Esophagus (tissue), 2 donors: ENCODE results near the gene SLC9C2. TPM values are rescaled to one million over a fixed set of nuclear protein-coding genes. Genes with fewer than 3 reads are reported as not detected.
"Not testable (repeated sequence)": the region's sequence is repeated elsewhere in the genome, so short reads cannot be mapped to it uniquely, and the experiment has no call there.

Experiments
- H3K27ac ChIP-seq, 2 donors: one replicate each; pipeline ENCODE4 v1.5.1; 2013; ENCODE audit warnings: low read depth in 2 of 2, mild to moderate bottlenecking in 2 of 2, inconsistent platforms in 1 of 2, low read length in 1 of 2, moderate library complexity in 1 of 2
- H3K27me3 ChIP-seq, 2 donors: one replicate each; pipeline ENCODE4 v1.6.1; 2013; ENCODE audit warnings: low read length in 2 of 2, control low read depth in 1 of 2, mild to moderate bottlenecking in 1 of 2; ENCODE audit not compliant: insufficient read depth in 2 of 2, control insufficient read depth in 1 of 2
- H3K36me3 ChIP-seq, 2 donors: one replicate each; pipeline ENCODE4 v1.6.1; 2013; ENCODE audit warnings: low read length in 1 of 2; ENCODE audit not compliant: control insufficient read depth in 2 of 2, insufficient read depth in 2 of 2
- H3K4me1 ChIP-seq, 2 donors: one replicate each; pipeline ENCODE4 v1.6.1; 2013; ENCODE audit warnings: low read length in 1 of 2; ENCODE audit not compliant: control insufficient read depth in 2 of 2, insufficient read depth in 2 of 2
- H3K4me3 ChIP-seq, 2 donors: one replicate each; pipeline ENCODE4 v1.5.1; 2013; ENCODE audit warnings: low read length in 2 of 2, mild to moderate bottlenecking in 2 of 2, low read depth in 1 of 2, moderate library complexity in 1 of 2
- H3K9me3 ChIP-seq, 2 donors: one replicate each; pipeline ENCODE4 v1.6.1; 2013; ENCODE audit warnings: mild to moderate bottlenecking in 2 of 2, low read depth in 1 of 2, low read length in 1 of 2, moderate library complexity in 1 of 2; ENCODE audit not compliant: control insufficient read depth in 2 of 2, insufficient read depth in 1 of 2
- WGBS, 2 donors: extraction: QIAGEN DNeasy Blood & Tissue Kit; methylation state at CpG; one replicate each; pipeline ENCODE4 v1.1.7; 2013; 5-methylcytosine and 5-hydroxymethylcytosine counted together
- polyA plus RNA-seq, 2 donors: library from polyadenylated mRNA; stranded (reverse); fragments of 200-250 nt; gene quantifications; one replicate each; pipeline ENCODE4 v1.2.3, GENCODE V29; 2013
- donor health status: healthy with polysubstance abuse.
- donor health status: Bipolar disorder and iron deficiency.

Gene SLC9C2
- polyA plus RNA-seq, 2 donors, result not detected

GRCh38 chr1:173635116-173635515 lies 32.2 kb upstream of the SLC9C2 start, which contains the start of gene TEX50:
Gene TEX50, plus strand, starts transcription at chr1:173635338. Its CDS starts 184 bp downstream, at chr1:173635522.
- Histone ChIP-seq H3K27me3 (no peaks in the 10 kb centered on the region), H3K27ac (no peak within 1 kb of the TSS), H3K4me1 (no peaks in the 10 kb centered on the region), H3K9me3 (peaks cover 3 to 8% of the 10 kb centered on the region in 2 donors), H3K36me3 (no peaks in the 10 kb centered on the region), H3K4me3 (no peak within 1 kb of the TSS)
- 85 to 96% methylated on average over 1 of the region's 1 CpG for WGBS, 2 donors

- Histone ChIP-seq H3K36me3 (no peaks in the 10 kb centered on the region), H3K27ac (no peak overlapping the region), H3K9me3 (no peaks in the 10 kb centered on the region), H3K4me1 (no peaks in the 10 kb centered on the region), H3K4me3 (no peak overlapping the region), H3K27me3 (peaks cover 0 to 2% of the 10 kb centered on the region in 2 donors)
- WGBS, 2 donors, result 79 to 89% methylated on average over 3 of the region's 3 CpGs
Measured at GRCh38 chr1:173628888-173629287, 26.0 kb upstream of the SLC9C2 start.

GRCh38 chr1:173627269-173627668 lies 24.4 kb upstream of the SLC9C2 start:
- Histone ChIP-seq H3K36me3 (no peaks in the 10 kb centered on the region), H3K27me3 (peaks cover 0 to 2% of the 10 kb centered on the region in 2 donors), H3K4me3 (no peak overlapping the region), H3K9me3 (no peaks in the 10 kb centered on the region), H3K4me1 (no peaks in the 10 kb centered on the region), H3K27ac (no peak overlapping the region)

- no peak overlapping the region for H3K4me3 ChIP-seq
- H3K27ac ChIP-seq, result no peak overlapping the region
- WGBS, 2 donors, result 77 to 86% methylated on average over 4 of the region's 4 CpGs
- no peaks in the 10 kb centered on the region for H3K4me1 ChIP-seq
- no peaks in the 10 kb centered on the region for H3K36me3 ChIP-seq
- H3K9me3 ChIP-seq, result peaks cover 3 to 5% of the 10 kb centered on the region in 2 donors
- no peaks in the 10 kb centered on the region for H3K27me3 ChIP-seq
Measured at GRCh38 chr1:173616859-173617258, 14.0 kb upstream of the SLC9C2 start.

GRCh38 chr1:173613086-173613485 lies 10.2 kb upstream of the SLC9C2 start:
- not testable (repeated sequence) for H3K27ac ChIP-seq, H3K4me3 ChIP-seq, H3K4me1 ChIP-seq, H3K9me3 ChIP-seq, H3K36me3 ChIP-seq, H3K27me3 ChIP-seq
- WGBS, 2 donors, result 94 to 97% methylated on average over 22 to 32 of the region's 32 CpGs

- no peaks in the 10 kb centered on the region for H3K27me3 ChIP-seq
- H3K36me3 ChIP-seq, result no peaks in the 10 kb centered on the region
- no peak overlapping the region for H3K27ac ChIP-seq
- no peak overlapping the region for H3K4me3 ChIP-seq
- 85 to 86% methylated on average over 4 of the region's 4 CpGs for WGBS, 2 donors
- H3K4me1 ChIP-seq, result no peaks in the 10 kb centered on the region
- H3K9me3 ChIP-seq, result no peaks in the 10 kb centered on the region
Measured at GRCh38 chr1:173608503-173609216, 5.8 kb upstream of the SLC9C2 start.

GRCh38 chr1:173601588-173601987 lies 1.3 kb downstream of the SLC9C2 start:
- H3K9me3 ChIP-seq, result no peaks in the 10 kb centered on the region
- 86 to 87% methylated on average over 2 of the region's 2 CpGs for WGBS, 2 donors

GRCh38 chr1:173596097-173596825 lies 6.6 kb downstream of the SLC9C2 start:
- H3K9me3 ChIP-seq, result no peaks in the 10 kb centered on the region
- H3K27me3 ChIP-seq, result no peaks in the 10 kb centered on the region
- no peaks in the 10 kb centered on the region for H3K4me1 ChIP-seq
- no peak overlapping the region for H3K27ac ChIP-seq
- H3K4me3 ChIP-seq, result no peak overlapping the region
- no peaks in the 10 kb centered on the region for H3K36me3 ChIP-seq
- WGBS, 2 donors, result 90 to 94% methylated on average over 3 of the region's 3 CpGs

More at GRCh38 chr1:173601588-173601987, 1.3 kb downstream of the SLC9C2 start:
- Histone ChIP-seq H3K4me1 (no peaks in the 10 kb centered on the region), H3K27ac (no peak overlapping the region), H3K36me3 (no peaks in the 10 kb centered on the region), H3K4me3 (no peak overlapping the region), H3K27me3 (no peaks in the 10 kb centered on the region)

- H3K27ac ChIP-seq, H3K9me3 ChIP-seq, H3K36me3 ChIP-seq, H3K4me1 ChIP-seq, H3K27me3 ChIP-seq, H3K4me3 ChIP-seq: not testable (repeated sequence)
- 78 to 83% methylated on average over 5 of the region's 5 CpGs for WGBS, 2 donors
Measured at GRCh38 chr1:173591138-173591537, 11.7 kb downstream of the SLC9C2 start.

- Histone ChIP-seq H3K4me1 (no peaks in the 10 kb centered on the region), H3K4me3 (no peak overlapping the region), H3K9me3 (no peaks in the 10 kb centered on the region), H3K27me3 (no peaks in the 10 kb centered on the region), H3K36me3 (no peaks in the 10 kb centered on the region), H3K27ac (no peak overlapping the region)
- WGBS, 2 donors, result 42 to 57% methylated on average over 1 of the region's 1 CpG
Measured at GRCh38 chr1:173590557-173590956, 12.3 kb downstream of the SLC9C2 start.
